H1 (cell line): ENCODE results near the gene WASL. TPM values are rescaled to one million over a fixed set of nuclear protein-coding genes. Genes with fewer than 3 reads are reported as not detected.

ENCODE experiments used
- CTCF ChIA-PET: fragments of 300-600 bp; sonication (Branson Sonifier 250); formaldehyde crosslinking; loops from one replicate; lab custom pipeline; 2021; ENCODE audit not compliant: partially characterized antibody; lab: Charles Lee
- POLR2A ChIA-PET: fragments of 300-600 bp; sonication (Branson Sonifier 250); formaldehyde crosslinking; loops from one replicate; lab custom pipeline; 2021; ENCODE audit warnings: inconsistent platforms; ENCODE audit not compliant: partially characterized antibody; lab: Charles Lee
- DNase-seq, 2 experiments: peaks; one replicate each; pipeline versions ENCODE4 v3.0.0 to v3.0.0-alpha.2; 2010 to 2022; ENCODE audit warnings: low spot score in 2 of 2, low read depth in 1 of 2, mixed read lengths in 1 of 2
- FAIRE-seq: peaks from 2 replicates; lab custom pipeline; 2011; peaks lifted over from hg19 to GRCh38; lab: Jason Lieb, UNC
- H2AFZ ChIP-seq: 2 replicates; pipeline ENCODE4 v1.8.1; 2012; ENCODE audit warnings: low read length, inconsistent platforms
- H2AK5ac ChIP-seq: 2 replicates; pipeline ENCODE4 v1.6.1; 2013; ENCODE audit warnings: low read depth, low read length
- H2BK120ac ChIP-seq: replicated peaks from 2 replicates; pipeline ENCODE3; 2013; ENCODE audit warnings: low read depth, low read length, inconsistent platforms
- H2BK12ac ChIP-seq: 2 replicates; pipeline ENCODE4 v1.6.1; 2013; ENCODE audit warnings: low read depth, low read length
- H2BK15ac ChIP-seq: 2 replicates; pipeline ENCODE4 v1.6.1; 2013; ENCODE audit warnings: low read length
- H2BK20ac ChIP-seq: 2 replicates; pipeline ENCODE4 v1.6.1; 2013; ENCODE audit warnings: low read length
- H2BK5ac ChIP-seq: 2 replicates; pipeline ENCODE4 v1.6.1; 2013; ENCODE audit warnings: low read depth, low read length
- H3K14ac ChIP-seq: 2 replicates; pipeline ENCODE4 v1.6.1; 2013; ENCODE audit warnings: inconsistent platforms; ENCODE audit not compliant: insufficient read length
- H3K18ac ChIP-seq: 2 replicates; pipeline ENCODE4 v1.6.1; 2013; ENCODE audit warnings: low read length; ENCODE audit errors: extremely low read depth
- H3K23ac ChIP-seq: 2 replicates; pipeline ENCODE4 v1.6.1; 2013; ENCODE audit warnings: inconsistent platforms; ENCODE audit not compliant: insufficient read length
- H3K23me2 ChIP-seq: 2 replicates; pipeline ENCODE4 v1.6.1; 2013; ENCODE audit warnings: low read depth, low read length
- H3K27ac ChIP-seq: 2 replicates; pipeline ENCODE4 v1.6.1; 2011; ENCODE audit warnings: low read depth, low read length, inconsistent platforms
- H3K27me3 ChIP-seq, 4 experiments: replicated peaks in 1 of 4; 1 replicate in 1 of 4; 2 replicates in 3 of 4; pipeline versions ENCODE4 v1.6.1 to v1.8.1; 2011 to 2013; ENCODE audit warnings: low read length in 3 of 4, mild to moderate bottlenecking in 3 of 4, inconsistent platforms in 2 of 4, mixed read lengths in 2 of 4, moderate library complexity in 1 of 4; ENCODE audit not compliant: control insufficient read depth in 3 of 4, insufficient read depth in 3 of 4; ENCODE audit errors: extremely low read depth in 1 of 4
- H3K36me3 ChIP-seq, 4 experiments: 2 replicates each; pipeline versions ENCODE4 v1.6.1 to v1.8.1; 2011 to 2013; ENCODE audit warnings: mild to moderate bottlenecking in 4 of 4, low read length in 3 of 4, moderate library complexity in 2 of 4, control low read depth in 1 of 4, inconsistent platforms in 1 of 4; ENCODE audit not compliant: insufficient read depth in 4 of 4, control insufficient read depth in 2 of 4
- H3K4ac ChIP-seq: replicated peaks from 2 replicates; pipeline ENCODE3; 2013; ENCODE audit warnings: low read length, low read depth, mixed read lengths, inconsistent platforms; ENCODE audit not compliant: insufficient read length
- H3K4me1 ChIP-seq, 4 experiments: replicated peaks in 1 of 4; 1 replicate in 1 of 4; 2 replicates in 3 of 4; pipeline versions ENCODE4 v1.6.1 to v1.8.1; 2011 to 2013; ENCODE audit warnings: low read length in 3 of 4, inconsistent platforms in 2 of 4, mixed read lengths in 1 of 4; ENCODE audit not compliant: insufficient read depth in 4 of 4, control insufficient read depth in 3 of 4
- H3K4me2 ChIP-seq, 2 experiments: 2 replicates each; pipeline versions ENCODE4 v1.6.1 to v1.8.1; 2011 to 2013; ENCODE audit warnings: low read depth in 2 of 2, low read length in 2 of 2, control low read depth in 1 of 2, inconsistent platforms in 1 of 2, mild to moderate bottlenecking in 1 of 2; ENCODE audit not compliant: insufficient read depth in 1 of 2
- H3K4me3 ChIP-seq, 4 experiments: fragments of 200-600, 300-600 bp in 1 of 4; sonication (generic), shearing (Covaris generic), sonication (Bioruptor Twin) in 1 of 4; 2 replicates each; pipeline versions ENCODE4 v1.5.1 to v1.8.1; 2011 to 2016; ENCODE audit warnings: low read length in 4 of 4, low read depth in 3 of 4, control low read depth in 2 of 4, inconsistent platforms in 2 of 4, mild to moderate bottlenecking in 2 of 4, mixed read lengths in 1 of 4, moderate library complexity in 1 of 4; ENCODE audit not compliant: insufficient read depth in 2 of 4; ENCODE audit errors: extremely low read depth in 1 of 4
- H3K56ac ChIP-seq: replicated peaks from 2 replicates; pipeline ENCODE3; 2013; ENCODE audit warnings: low read depth, mild to moderate bottlenecking, mixed read lengths, low read length, inconsistent platforms; ENCODE audit not compliant: insufficient read length
- H3K79me1 ChIP-seq: 2 replicates; pipeline ENCODE4 v1.6.1; 2013; ENCODE audit warnings: low read depth, low read length, control low read depth
- H3K79me2 ChIP-seq, 2 experiments: 2 replicates each; pipeline versions ENCODE4 v1.6.1 to v1.8.1; 2012 to 2013; ENCODE audit warnings: low read length in 2 of 2, mild to moderate bottlenecking in 2 of 2, inconsistent platforms in 1 of 2; ENCODE audit not compliant: insufficient read depth in 2 of 2, control insufficient read depth in 1 of 2
- H3K9ac ChIP-seq, 4 experiments: replicated peaks in 1 of 4; 1 replicate in 1 of 4; 2 replicates in 3 of 4; pipeline versions ENCODE4 v1.6.1 to v1.8.1; 2011 to 2013; ENCODE audit warnings: low read depth in 3 of 4, low read length in 3 of 4, control low read depth in 2 of 4, mild to moderate bottlenecking in 2 of 4, moderate library complexity in 2 of 4, inconsistent platforms in 1 of 4; ENCODE audit errors: extremely low read depth in 1 of 4
- H3K9me3 ChIP-seq, 2 experiments: 2 replicates each; pipeline versions ENCODE4 v1.6.1 to v1.8.1; 2012 to 2013; ENCODE audit warnings: mild to moderate bottlenecking in 2 of 2, moderate library complexity in 2 of 2, control low read depth in 1 of 2, inconsistent platforms in 1 of 2, low read depth in 1 of 2, low read length in 1 of 2, mixed read lengths in 1 of 2; ENCODE audit not compliant: insufficient read depth in 2 of 2
- H4K20me1 ChIP-seq, 2 experiments: replicated peaks in 1 of 2; 2 replicates each; pipeline versions ENCODE3 to v1.8.1; 2011 to 2013; ENCODE audit warnings: inconsistent platforms in 2 of 2, low read length in 2 of 2, mild to moderate bottlenecking in 1 of 2; ENCODE audit not compliant: insufficient read depth in 2 of 2, control insufficient read depth in 1 of 2
- H4K5ac ChIP-seq: 2 replicates; pipeline ENCODE4 v1.6.1; 2013; ENCODE audit warnings: low read length, low read depth, mixed read lengths, inconsistent platforms; ENCODE audit not compliant: insufficient read length
- H4K8ac ChIP-seq: 2 replicates; pipeline ENCODE4 v1.8.0; 2013; ENCODE audit warnings: mild to moderate bottlenecking, moderate library complexity, low read length, inconsistent platforms; ENCODE audit not compliant: insufficient read depth; ENCODE audit errors: extremely low read depth
- H4K91ac ChIP-seq: replicated peaks from 2 replicates; pipeline ENCODE3; 2013; ENCODE audit warnings: low read length, mixed read lengths, inconsistent platforms; ENCODE audit not compliant: insufficient read length
- HDAC6 ChIP-seq: IDR thresholded peaks from one replicate; pipeline ENCODE4 v1.7.1; 2012; ENCODE audit warnings: low read depth, mild to moderate bottlenecking, inconsistent platforms, low read length, moderate library complexity
- JUND ChIP-seq: IDR thresholded peaks from 2 replicates; pipeline ENCODE4 v1.6.1; 2011; ENCODE audit warnings: mild to moderate bottlenecking, improper control_type of control experiment, low read length
- RBBP5 ChIP-seq: IDR thresholded peaks from 2 replicates; pipeline ENCODE4 v1.7.1; 2012; ENCODE audit warnings: low read depth, mild to moderate bottlenecking, inconsistent platforms, low read length, moderate library complexity, borderline replicate concordance
- SIX5 ChIP-seq: IDR thresholded peaks from 2 replicates; pipeline ENCODE4 v1.6.1; 2011; ENCODE audit warnings: mild to moderate bottlenecking, low read depth, low read length
- SUZ12 ChIP-seq: fragments of 200-600 bp; sonication (generic); IDR thresholded peaks from 2 replicates; pipeline ENCODE4 v1.6.1; 2012; ENCODE audit warnings: mild to moderate bottlenecking, inconsistent platforms, low read length, moderate library complexity, mixed read lengths
- TAF1 ChIP-seq: IDR thresholded peaks from 2 replicates; pipeline ENCODE4 v1.6.1; 2011; ENCODE audit warnings: mild to moderate bottlenecking, low read depth, low read length
- ZNF274 ChIP-seq: IDR thresholded peaks from 2 replicates; pipeline ENCODE4 v1.7.0; 2012; ENCODE audit warnings: low read length, borderline replicate concordance; ENCODE audit errors: extremely low read depth
- WGBS, 2 experiments: shearing (Covaris generic) in 1 of 2; methylation state at CpG; one replicate each; pipeline versions ENCODE4 v1.1.6 to v1.1.7; 2013 to 2015; ENCODE audit warnings: low lambda C conversion rate in 2 of 2, mixed read lengths in 2 of 2, inconsistent platforms in 1 of 2, low coverage in 1 of 2, missing lambda C conversion rate in 1 of 2; ENCODE audit not compliant: insufficient replicate concordance in 2 of 2, insufficient coverage in 1 of 2, insufficient read length in 1 of 2; ENCODE audit errors: extremely low coverage in 1 of 2, missing lambda C conversion rate in 1 of 2; 5-methylcytosine and 5-hydroxymethylcytosine counted together
- polyA plus RNA-seq, 7 experiments: library from polyadenylated mRNA; depleted of rRNA in 3 of 7; stranded (reverse) in 5 of 7; unstranded in 2 of 7; fragments of >200 nt in 5 of 7; fragments of 200-250 nt in 2 of 7; gene quantifications; 1 replicate in 5 of 7; 2 replicates in 1 of 7; 4 replicates in 1 of 7; pipeline versions ENCODE4 v1.2.1 to v1.2.3, GENCODE V29; 2011 to 2013; ENCODE audit warnings: missing spikeins in 2 of 7, mixed read lengths in 2 of 7
- total RNA-seq: library from RNA; stranded (reverse); fragmentation: NEBNext Ultra II Directional; extraction: Animal tissue kit (Norgen Biotek cat#: 25700); gene quantifications from 2 replicates; pipeline ENCODE4 v1.2.1, GENCODE V29; 2021

Gene WASL
- total and polyA plus RNA-seq, 2 of the 8 experiments (the other 6 are each of a cell fraction or from before 2014, with no cell fraction given): 7.7 to 38.9 TPM

- Histone ChIP-seq H4K5ac (no peak overlapping the region), H4K20me1 (no peaks in the 10 kb centered on the region), H3K27me3 (no peaks in the 10 kb centered on the region), H2BK15ac (peak overlapping the region; percentile 76; the same call in 1 of the 2 replicates), H3K4me3 (no peak overlapping the region), H2AFZ (no peak overlapping the region), H3K23me2 (no peaks in the 10 kb centered on the region), H3K18ac (no peak overlapping the region; the same call in 1 of the 2 replicates), H2BK20ac (no peak overlapping the region; the same call in 1 of the 2 replicates), H2BK5ac (peak overlapping the region; percentile 66), H4K8ac (no peak overlapping the region), H3K9me3 (no peaks in the 10 kb centered on the region), H3K79me2 (no peaks in the 10 kb centered on the region), H3K9ac (no peak overlapping the region), H2BK12ac (peak overlapping the region; percentile 51), H3K4me2 (no peak overlapping the region), H3K23ac (no peak overlapping the region), H3K4ac (no peak overlapping the region), H2AK5ac (no peak overlapping the region), H3K36me3 (no peaks in the 10 kb centered on the region), H4K91ac (no peak overlapping the region), H3K27ac (no peak overlapping the region), H3K14ac (no peak overlapping the region), H3K79me1 (no peaks in the 10 kb centered on the region), H3K56ac (no peak overlapping the region), H3K4me1 (peaks cover 0 to 7% (median 0%) of the 10 kb centered on the region in 4 experiments; a peak in 1 of 7 replicates), H2BK120ac (no peak overlapping the region)
- CTCF ChIA-PET: interaction anchor here (0.8 to 2.8 kb wide), 6 partner anchors 10 to 293 kb away, joined by 3 to 15 read pairs (median 3); no protein-coding TSS in a partner anchor
- 96% methylated on average over 3 of the region's 3 CpGs; no CpG with 5 or more reads in 1 of the 2 experiments for WGBS, 2 experiments
- DNase-seq (no peak), FAIRE-seq (no peak)
- POLR2A ChIA-PET: interaction anchor here (1.8 kb wide), 1 partner anchor 39 kb away, joined by 5 read pairs; the partner anchor contains the start of gene WASL
- TF ChIP-seq ZNF274 (no peak), TAF1 (no peak), RBBP5 (no peak), HDAC6 (no peak), SIX5 (no peak), SUZ12 (no peak), JUND (no peak)
These were observed 38.6 kb upstream of the WASL start for GRCh38 chr7:123787220-123788007.
